ENCODE data around the gene ANKDD1A.

ANKDD1A gene

DNA sequence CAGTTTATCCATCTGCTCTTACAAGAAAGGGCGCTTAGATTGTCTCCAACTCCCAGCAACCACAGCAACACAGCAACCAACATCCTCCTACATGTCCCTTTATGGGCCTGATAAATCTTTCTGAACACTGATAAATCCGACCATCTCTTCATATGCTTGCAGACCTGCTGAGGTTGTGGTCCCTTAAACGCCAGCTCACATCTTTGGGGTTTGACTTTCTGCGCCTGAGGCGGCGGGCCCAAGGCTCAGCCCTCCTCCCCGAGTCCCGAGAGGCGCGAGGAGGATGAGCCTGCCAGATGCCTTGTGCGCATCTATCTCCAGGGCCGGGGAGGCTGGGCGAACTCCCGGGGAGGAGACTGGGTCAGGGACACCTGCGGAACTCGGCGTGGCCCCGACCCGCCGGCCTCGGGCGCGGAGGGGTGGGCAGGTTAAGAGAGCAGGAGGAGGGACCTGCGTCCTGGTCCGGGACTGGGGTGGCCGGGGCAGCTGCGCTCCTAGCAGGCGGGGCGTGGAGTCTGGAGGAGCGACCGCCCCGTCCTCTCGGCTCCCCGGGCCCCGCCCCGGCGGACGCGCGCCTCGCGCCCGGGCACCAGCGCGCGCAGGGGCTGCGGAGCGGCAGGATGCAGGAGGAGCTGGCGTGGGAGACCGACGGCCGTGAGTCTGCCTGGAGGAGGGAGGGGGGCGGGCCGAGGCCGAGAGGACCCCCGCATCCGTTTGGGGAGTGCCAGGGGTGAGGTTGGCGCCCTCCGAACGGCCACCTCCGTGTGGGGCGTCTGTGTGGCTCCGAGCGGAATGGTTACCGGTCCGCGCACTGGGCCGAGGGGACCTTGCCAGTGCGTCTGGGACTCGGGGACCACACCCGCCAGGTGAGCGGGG is at the start of gene ANKDD1A:
TSS of gene ANKDD1A (plus strand) at position 592 of the 876 bp plus-strand sequence. CDS start at position 621, 29 bp downstream.
- Histone ChIP-seq H3K4me3 (ENCODE audit: low read depth, low read length) (peak within 1 kb of the TSS; percentile 76), H3K9me3 (ENCODE audit: control insufficient read depth, insufficient read depth, low read length) (no peaks in the 10 kb centered on the region; the same call in 1 of the 2 replicates), H3K36me3 (ENCODE audit: control insufficient read depth, insufficient read depth, low read length) (no peaks in the 10 kb centered on the region), H3K27me3 (ENCODE audit: control insufficient read depth, insufficient read depth, low read length) (peaks cover 28% of the 10 kb centered on the region), H3K9ac (ENCODE audit: low read depth, low read length) (0 out of 2 replicates have a peak within 1 kb of the TSS, but pooled peaks have one; percentile 12), H3K4me1 (ENCODE audit: control insufficient read depth, insufficient read depth, low read length) (peaks cover 12% of the 10 kb centered on the region), H3K27ac (ENCODE audit: low read depth, low read length) (no peak within 1 kb of the TSS)

DNA sequence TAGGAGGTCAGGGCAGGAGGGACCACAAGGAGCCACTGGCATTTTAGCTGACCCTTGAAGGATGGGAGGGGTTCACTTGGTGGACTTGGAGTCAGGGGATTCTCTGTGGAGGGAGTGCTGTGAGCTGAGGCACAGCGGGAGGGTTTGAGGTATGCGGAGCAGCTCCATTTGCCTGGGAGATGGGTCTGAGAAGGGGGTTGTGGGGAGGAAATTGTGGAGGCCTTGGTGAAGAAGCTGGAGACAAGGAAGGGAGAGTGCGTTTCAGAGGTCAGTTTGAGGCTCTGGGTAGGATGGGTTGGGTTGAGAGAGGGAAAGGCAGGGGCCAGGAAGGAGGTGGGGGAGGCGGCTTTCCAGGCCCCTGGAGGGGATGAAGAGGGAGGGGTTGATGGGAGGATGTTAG is 49.7 kb upstream of the ANKDD1A start:
- Histone ChIP-seq H3K4me3 (ENCODE audit: low read depth, low read length) (no peak overlapping the region), H3K9ac (ENCODE audit: low read depth, low read length) (no peak overlapping the region), H3K27ac (ENCODE audit: low read depth, low read length) (peak overlapping the region; percentile 17), H3K9me3 (ENCODE audit: control insufficient read depth, insufficient read depth, low read length) (no peaks in the 10 kb centered on the region), H3K4me1 (ENCODE audit: control insufficient read depth, insufficient read depth, low read length) (peaks cover 26% of the 10 kb centered on the region), H3K36me3 (ENCODE audit: control insufficient read depth, insufficient read depth, low read length) (peaks cover 46% of the 10 kb centered on the region), H3K27me3 (ENCODE audit: control insufficient read depth, insufficient read depth, low read length) (no peaks in the 10 kb centered on the region)

DNA sequence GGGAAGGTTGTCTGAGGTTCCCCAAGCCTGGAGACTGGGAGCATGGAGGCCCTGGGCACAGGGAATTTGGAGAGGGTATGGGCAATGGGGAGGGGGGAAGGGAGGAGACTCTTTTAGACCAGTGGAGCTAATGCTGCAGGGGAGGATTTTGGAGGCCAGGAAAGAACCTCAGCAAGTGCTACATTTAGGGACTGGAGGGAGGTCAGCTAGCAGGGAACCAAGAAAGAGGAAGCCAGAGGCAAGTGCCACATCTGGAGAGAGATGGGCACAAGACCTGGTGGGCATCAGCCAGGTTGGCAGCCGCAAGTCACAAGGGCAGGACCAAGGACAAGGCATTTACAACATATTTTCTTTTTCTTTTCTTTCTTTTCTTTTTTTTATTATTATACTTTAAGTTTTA is 49.3 kb upstream of the ANKDD1A start:
- H3K36me3 ChIP-seq (ENCODE audit: control insufficient read depth, insufficient read depth, low read length): peaks cover 42% of the 10 kb centered on the region

DNA sequence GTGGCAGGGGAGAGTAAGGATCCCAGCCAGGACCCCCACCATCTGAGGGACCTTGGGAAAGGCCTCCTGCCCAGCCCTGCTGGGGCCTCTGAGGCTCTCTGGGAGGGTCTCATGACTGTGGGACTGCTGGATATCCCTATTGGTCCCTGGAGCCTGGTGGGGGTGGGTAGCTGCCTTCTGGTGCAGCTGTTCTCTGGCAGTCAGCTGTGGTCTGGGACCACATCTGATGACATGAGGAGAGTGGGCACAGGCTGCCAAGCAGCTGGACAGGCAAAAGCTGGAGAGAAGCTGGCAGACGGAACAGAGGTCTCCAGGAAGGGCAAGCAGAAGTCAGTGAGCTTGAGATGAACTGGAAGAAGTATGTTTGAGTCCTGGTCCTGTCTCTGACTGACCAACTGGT is 47.6 kb upstream of the ANKDD1A start:
- Histone ChIP-seq H3K36me3 (ENCODE audit: control insufficient read depth, insufficient read depth, low read length) (peaks cover 39% of the 10 kb centered on the region), H3K9me3 (ENCODE audit: control insufficient read depth, insufficient read depth, low read length) (no peaks in the 10 kb centered on the region), H3K27ac (ENCODE audit: low read depth, low read length) (no peak overlapping the region), H3K9ac (ENCODE audit: low read depth, low read length) (no peak overlapping the region), H3K4me1 (ENCODE audit: control insufficient read depth, insufficient read depth, low read length) (peaks cover 27% of the 10 kb centered on the region), H3K27me3 (ENCODE audit: control insufficient read depth, insufficient read depth, low read length) (no peaks in the 10 kb centered on the region), H3K4me3 (ENCODE audit: low read depth, low read length) (no peak overlapping the region)

More for the DNA sequence above, 49.3 kb upstream of the ANKDD1A start:
- H3K4me3 ChIP-seq (ENCODE audit: low read depth, low read length): no peak overlapping the region
- H3K9me3 ChIP-seq (ENCODE audit: control insufficient read depth, insufficient read depth, low read length): no peaks in the 10 kb centered on the region
- H3K27ac ChIP-seq (ENCODE audit: low read depth, low read length): no peak overlapping the region
- H3K9ac ChIP-seq (ENCODE audit: low read depth, low read length): no peak overlapping the region
- peaks cover 27% of the 10 kb centered on the region for H3K4me1 ChIP-seq (ENCODE audit: control insufficient read depth, insufficient read depth, low read length)
- H3K27me3 ChIP-seq (ENCODE audit: control insufficient read depth, insufficient read depth, low read length): no peaks in the 10 kb centered on the region

DNA sequence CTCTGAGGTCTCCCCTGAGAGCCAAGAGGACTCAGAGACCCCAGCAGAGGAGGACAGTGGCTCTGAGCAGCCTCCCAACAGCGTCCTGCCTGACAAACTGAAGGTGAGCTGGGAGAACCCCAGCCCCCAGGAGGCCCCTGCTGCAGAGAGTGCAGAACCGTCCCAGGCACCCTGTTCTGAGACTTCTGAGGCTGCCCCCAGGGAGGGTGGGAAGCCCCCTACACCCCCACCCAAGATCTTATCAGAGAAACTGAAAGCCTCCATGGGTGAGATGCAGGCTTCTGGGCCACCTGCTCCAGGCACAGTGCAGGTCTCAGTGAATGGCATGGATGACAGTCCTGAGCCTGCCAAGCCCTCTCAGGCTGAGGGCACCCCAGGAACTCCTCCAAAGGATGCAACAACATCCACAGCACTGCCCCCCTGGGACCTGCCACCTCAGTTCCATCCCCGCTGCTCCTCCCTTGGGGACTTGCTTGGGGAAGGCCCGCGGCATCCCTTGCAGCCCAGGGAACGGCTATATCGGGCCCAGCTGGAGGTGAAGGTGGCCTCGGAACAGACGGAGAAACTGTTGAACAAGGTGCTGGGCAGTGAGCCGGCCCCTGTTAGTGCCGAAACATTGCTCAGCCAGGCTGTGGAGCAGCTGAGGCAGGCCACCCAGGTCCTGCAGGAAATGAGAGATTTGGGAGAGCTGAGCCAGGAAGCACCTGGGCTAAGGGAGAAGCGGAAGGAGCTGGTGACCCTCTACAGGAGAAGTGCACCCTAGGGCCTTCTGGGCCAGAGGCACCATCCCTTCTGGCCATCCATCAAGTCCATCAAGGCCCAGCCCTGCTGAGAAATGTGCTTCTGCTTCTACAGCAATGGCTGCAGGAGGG is 46.3 kb upstream of the ANKDD1A start:
- H3K27ac ChIP-seq (ENCODE audit: low read depth, low read length): peak overlapping the region; percentile 83
- H3K36me3 ChIP-seq (ENCODE audit: control insufficient read depth, insufficient read depth, low read length): peaks cover 32% of the 10 kb centered on the region
- no peaks in the 10 kb centered on the region for H3K27me3 ChIP-seq (ENCODE audit: control insufficient read depth, insufficient read depth, low read length)
- no peaks in the 10 kb centered on the region for H3K9me3 ChIP-seq (ENCODE audit: control insufficient read depth, insufficient read depth, low read length)
- no peak overlapping the region for H3K4me3 ChIP-seq (ENCODE audit: low read depth, low read length)
- H3K4me1 ChIP-seq (ENCODE audit: control insufficient read depth, insufficient read depth, low read length): peaks cover 27% of the 10 kb centered on the region
- H3K9ac ChIP-seq (ENCODE audit: low read depth, low read length): no peak overlapping the region

DNA sequence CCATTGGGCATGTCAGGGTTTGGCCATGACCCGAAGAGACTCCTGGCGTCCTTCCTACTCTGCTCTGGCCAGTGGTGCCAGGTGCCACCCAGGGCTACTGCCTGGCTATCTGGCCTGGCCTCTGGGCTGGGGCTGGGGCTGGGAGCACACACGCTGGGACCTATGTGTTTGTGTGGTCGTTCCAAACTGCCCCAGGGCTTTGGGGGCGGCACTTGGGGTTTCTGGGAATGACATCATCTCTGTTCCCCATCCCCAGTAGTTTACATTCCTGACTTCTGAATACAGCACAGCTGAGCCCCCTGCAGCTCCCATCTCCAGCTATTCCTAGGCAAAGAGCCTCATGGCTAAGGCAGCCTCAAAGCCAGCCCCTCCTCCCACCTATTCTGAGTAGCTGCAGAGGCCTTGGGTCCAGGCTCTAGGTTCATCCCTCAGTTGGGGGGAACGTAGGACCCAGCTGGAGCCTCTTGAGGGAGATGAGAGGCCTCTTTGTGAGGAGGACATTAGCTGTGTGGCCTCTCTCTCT is 45.6 kb upstream of the ANKDD1A start:
- H3K4me1 ChIP-seq (ENCODE audit: control insufficient read depth, insufficient read depth, low read length): peaks cover 27% of the 10 kb centered on the region
- H3K9ac ChIP-seq (ENCODE audit: low read depth, low read length): no peak overlapping the region
- peak overlapping the region; percentile 83 for H3K27ac ChIP-seq (ENCODE audit: low read depth, low read length)
- peaks cover 25% of the 10 kb centered on the region for H3K36me3 ChIP-seq (ENCODE audit: control insufficient read depth, insufficient read depth, low read length)
- H3K27me3 ChIP-seq (ENCODE audit: control insufficient read depth, insufficient read depth, low read length): no peaks in the 10 kb centered on the region
- H3K9me3 ChIP-seq (ENCODE audit: control insufficient read depth, insufficient read depth, low read length): no peaks in the 10 kb centered on the region
- no peak overlapping the region for H3K4me3 ChIP-seq (ENCODE audit: low read depth, low read length)

DNA sequence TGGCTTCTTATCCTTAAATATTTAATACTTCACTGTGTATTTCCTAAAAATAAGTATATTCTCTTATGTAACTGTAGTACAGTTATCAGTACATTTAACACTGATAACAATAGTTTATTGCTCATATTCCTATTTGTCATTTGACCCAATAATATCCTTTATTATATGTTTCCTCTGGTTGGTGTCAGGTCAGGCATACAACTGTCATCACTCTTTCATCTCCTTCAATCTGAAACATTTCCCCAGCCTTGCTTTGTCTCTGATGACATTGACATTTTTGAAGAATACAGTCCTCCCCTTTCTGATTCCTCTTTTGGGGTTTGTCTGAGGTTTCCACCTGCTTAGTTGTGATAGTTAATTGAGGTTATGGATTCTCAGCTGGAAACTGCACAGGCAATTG is 42.2 kb upstream of the ANKDD1A start:
- no peaks in the 10 kb centered on the region for H3K9me3 ChIP-seq (ENCODE audit: control insufficient read depth, insufficient read depth, low read length)
- no peak overlapping the region for H3K27ac ChIP-seq (ENCODE audit: low read depth, low read length)
- peaks cover 27% of the 10 kb centered on the region for H3K4me1 ChIP-seq (ENCODE audit: control insufficient read depth, insufficient read depth, low read length)
- no peak overlapping the region for H3K9ac ChIP-seq (ENCODE audit: low read depth, low read length)
- H3K27me3 ChIP-seq (ENCODE audit: control insufficient read depth, insufficient read depth, low read length): no peaks in the 10 kb centered on the region
- H3K36me3 ChIP-seq (ENCODE audit: control insufficient read depth, insufficient read depth, low read length): peaks cover 15% of the 10 kb centered on the region; the same call in 1 of the 2 replicates
- H3K4me3 ChIP-seq (ENCODE audit: low read depth, low read length): no peak overlapping the region

DNA sequence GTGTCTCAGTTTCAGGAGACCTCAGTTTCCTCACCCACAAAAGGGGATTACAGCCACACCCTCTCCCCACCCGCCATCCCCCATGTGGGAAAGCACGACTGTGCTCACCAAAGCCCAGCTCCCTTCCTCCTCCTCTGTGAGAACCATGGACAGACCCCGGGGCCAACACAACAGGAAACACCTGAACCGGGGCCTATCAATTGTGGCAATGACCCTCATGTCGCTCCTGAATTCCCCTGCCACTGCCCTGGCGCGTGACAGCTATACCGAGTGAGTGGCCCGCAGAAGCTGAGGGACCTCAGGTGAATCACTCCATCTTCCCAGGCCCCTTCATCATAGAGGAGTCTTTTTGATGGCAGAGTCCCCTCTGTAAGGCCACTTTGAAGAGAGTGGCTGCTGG is 41.3 kb upstream of the ANKDD1A start:
- Histone ChIP-seq H3K27me3 (ENCODE audit: control insufficient read depth, insufficient read depth, low read length) (no peaks in the 10 kb centered on the region), H3K4me3 (ENCODE audit: low read depth, low read length) (no peak overlapping the region), H3K9me3 (ENCODE audit: control insufficient read depth, insufficient read depth, low read length) (no peaks in the 10 kb centered on the region), H3K36me3 (ENCODE audit: control insufficient read depth, insufficient read depth, low read length) (peaks cover 7% of the 10 kb centered on the region; the same call in 1 of the 2 replicates), H3K27ac (ENCODE audit: low read depth, low read length) (no peak overlapping the region), H3K4me1 (ENCODE audit: control insufficient read depth, insufficient read depth, low read length) (peaks cover 36% of the 10 kb centered on the region), H3K9ac (ENCODE audit: low read depth, low read length) (no peak overlapping the region)

DNA sequence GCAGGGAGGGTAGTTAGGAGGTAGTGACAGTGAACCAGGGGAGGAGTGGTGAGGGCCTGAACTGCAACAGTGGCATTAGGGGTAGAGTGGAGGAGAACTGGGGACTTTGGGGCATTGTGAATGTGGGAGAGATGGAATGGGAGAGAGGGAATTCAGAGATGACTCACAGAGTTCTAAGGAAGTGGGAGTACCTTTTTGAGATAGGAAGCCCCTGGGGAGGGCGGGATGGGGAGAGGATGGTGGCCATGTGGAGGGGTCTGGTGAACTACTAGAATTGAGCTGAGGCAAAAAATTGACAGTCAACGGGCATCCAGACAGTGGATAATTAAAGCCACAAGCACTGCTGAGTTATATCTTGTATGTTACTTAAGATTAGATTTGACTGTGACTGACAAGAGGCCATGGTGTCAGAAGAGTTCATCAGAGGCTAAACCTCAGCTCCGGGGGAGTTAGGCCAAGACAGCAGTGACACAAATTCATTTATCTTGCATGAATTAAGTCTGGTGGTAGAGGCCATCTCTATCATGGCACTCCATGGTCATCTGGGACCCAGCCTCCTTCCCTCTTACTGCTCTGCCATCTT is 36.0 kb upstream of the ANKDD1A start:
- Histone ChIP-seq H3K36me3 (ENCODE audit: control insufficient read depth, insufficient read depth, low read length) (no peaks in the 10 kb centered on the region), H3K27ac (ENCODE audit: low read depth, low read length) (no peak overlapping the region), H3K9me3 (ENCODE audit: control insufficient read depth, insufficient read depth, low read length) (no peaks in the 10 kb centered on the region), H3K27me3 (ENCODE audit: control insufficient read depth, insufficient read depth, low read length) (no peaks in the 10 kb centered on the region), H3K4me3 (ENCODE audit: low read depth, low read length) (no peak overlapping the region), H3K4me1 (ENCODE audit: control insufficient read depth, insufficient read depth, low read length) (peaks cover 19% of the 10 kb centered on the region), H3K9ac (ENCODE audit: low read depth, low read length) (no peak overlapping the region)

DNA sequence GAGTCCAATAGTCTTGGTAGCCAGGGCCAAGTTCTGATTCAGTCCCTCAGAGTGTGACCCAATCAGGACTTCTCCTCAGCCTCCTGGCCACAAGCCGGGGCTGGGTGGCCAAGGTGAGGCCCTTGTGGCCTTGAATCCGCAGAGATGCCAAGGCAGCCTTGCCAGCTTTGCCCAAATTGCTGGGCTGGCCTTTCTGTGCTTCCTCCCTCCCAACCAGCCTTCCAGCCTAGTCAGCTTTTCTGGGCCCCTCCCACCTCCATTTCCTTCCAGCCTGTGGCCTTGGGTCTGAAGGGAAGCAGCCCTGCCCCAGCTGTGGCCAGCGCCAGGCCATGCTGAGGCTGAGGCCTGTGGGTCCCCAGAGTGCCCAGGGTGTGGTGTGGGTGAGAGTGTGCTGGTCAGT is 34.3 kb upstream of the ANKDD1A start:
- no peak overlapping the region for H3K9ac ChIP-seq (ENCODE audit: low read depth, low read length)
- H3K4me1 ChIP-seq (ENCODE audit: control insufficient read depth, insufficient read depth, low read length): peaks cover 19% of the 10 kb centered on the region
- no peaks in the 10 kb centered on the region for H3K27me3 ChIP-seq (ENCODE audit: control insufficient read depth, insufficient read depth, low read length)
- no peak overlapping the region for H3K27ac ChIP-seq (ENCODE audit: low read depth, low read length)
- H3K4me3 ChIP-seq (ENCODE audit: low read depth, low read length): no peak overlapping the region
- no peaks in the 10 kb centered on the region for H3K36me3 ChIP-seq (ENCODE audit: control insufficient read depth, insufficient read depth, low read length)
- H3K9me3 ChIP-seq (ENCODE audit: control insufficient read depth, insufficient read depth, low read length): no peaks in the 10 kb centered on the region

All from HUES48 (cell line).